ENCODE data around the gene FASTKD2.

Gene FASTKD2

DNA sequence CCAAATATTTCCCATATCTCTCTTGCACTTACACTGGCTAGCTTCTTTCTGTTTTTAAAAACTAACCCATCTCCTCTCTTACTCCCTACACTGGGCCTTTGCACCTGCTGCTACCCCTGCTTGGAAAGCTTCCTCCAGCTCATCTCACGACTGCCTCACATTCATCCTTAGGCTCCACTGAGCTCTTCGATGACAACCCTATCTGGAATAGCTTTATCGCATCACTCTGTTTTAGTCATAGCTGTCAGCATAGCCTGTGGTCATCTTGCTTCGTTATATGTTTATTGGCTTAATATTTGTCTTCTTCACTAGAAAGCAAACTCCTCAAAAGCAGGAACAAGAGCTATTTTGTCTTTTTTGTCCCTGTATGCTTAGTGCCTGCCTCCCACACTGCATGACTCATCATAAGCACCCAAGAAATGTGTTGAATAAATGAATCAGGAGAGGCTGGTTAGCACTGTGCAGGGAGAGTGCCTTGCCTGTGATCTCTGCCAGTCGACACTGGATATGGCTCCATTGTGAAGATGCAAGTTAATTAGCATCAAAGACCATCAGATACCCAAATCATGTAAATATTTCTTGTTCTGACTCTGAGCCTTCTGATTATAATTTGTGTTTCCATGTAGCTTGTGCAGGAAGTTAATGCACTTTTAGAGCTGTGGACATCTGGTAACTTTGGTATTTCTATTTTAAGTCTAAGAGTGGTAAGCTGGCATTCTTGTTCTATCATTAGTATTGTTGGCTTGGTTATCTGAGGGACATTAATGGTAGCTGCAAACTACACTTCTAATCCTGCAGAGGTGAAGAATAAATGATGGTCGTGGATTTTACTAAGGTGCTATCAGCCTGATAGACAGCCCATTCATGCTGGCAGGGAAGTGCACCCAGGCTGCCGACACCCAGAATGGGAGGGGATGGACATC, 36.9 kb upstream of the FASTKD2 start:
- no peaks in the 10 kb centered on the region for H3K4me1 ChIP-seq (ENCODE audit: control insufficient read depth, insufficient read depth, low read length)
- no peaks in the 10 kb centered on the region for H3K9me3 ChIP-seq (ENCODE audit: control insufficient read depth, insufficient read depth, low read depth, low read length)
- ChIA-PET POLR2A (interaction anchor here (0.6 kb wide), 1 partner anchor 751 kb away, joined by 3 read pairs; no protein-coding TSS in a partner anchor), CTCF (interaction anchor here (0.5 to 0.6 kb wide), 2 partner anchors 52 to 170 kb away, joined by 3 to 4 read pairs; no protein-coding TSS in a partner anchor)
- H3K36me3 ChIP-seq (ENCODE audit: control insufficient read depth in 2 of 2, insufficient read depth in 1 of 2, low read length in 2 of 2): no peaks in the 10 kb centered on the region
- no peak for TF ChIP-seq RBAK (tag by site-specific recombination; IDR thresholded peaks at IDR 0.05)
- TF ChIP-seq, protein P1, sequence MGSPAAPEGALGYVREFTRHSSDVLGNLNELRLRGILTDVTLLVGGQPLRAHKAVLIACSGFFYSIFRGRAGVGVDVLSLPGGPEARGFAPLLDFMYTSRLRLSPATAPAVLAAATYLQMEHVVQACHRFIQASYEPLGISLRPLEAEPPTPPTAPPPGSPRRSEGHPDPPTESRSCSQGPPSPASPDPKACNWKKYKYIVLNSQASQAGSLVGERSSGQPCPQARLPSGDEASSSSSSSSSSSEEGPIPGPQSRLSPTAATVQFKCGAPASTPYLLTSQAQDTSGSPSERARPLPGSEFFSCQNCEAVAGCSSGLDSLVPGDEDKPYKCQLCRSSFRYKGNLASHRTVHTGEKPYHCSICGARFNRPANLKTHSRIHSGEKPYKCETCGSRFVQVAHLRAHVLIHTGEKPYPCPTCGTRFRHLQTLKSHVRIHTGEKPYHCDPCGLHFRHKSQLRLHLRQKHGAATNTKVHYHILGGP (tag by site-specific recombination; IDR thresholded peaks at IDR 0.05): peak; percentile 89
- no peak overlapping the region for H3K4me3 ChIP-seq (ENCODE audit: low read depth, low read length)
- no peak overlapping the region for H3K27ac ChIP-seq (ENCODE audit: extremely low read depth, low read depth, low read length)

- ChIA-PET CTCF (interaction anchor here (1.0 kb wide), 1 partner anchor 20 kb away, joined by 3 read pairs; no protein-coding TSS in a partner anchor), POLR2A (no interaction called here)
- Histone ChIP-seq H3K27ac (ENCODE audit: extremely low read depth, low read depth, low read length) (no peak overlapping the region), H3K4me1 (ENCODE audit: control insufficient read depth, insufficient read depth, low read length) (no peaks in the 10 kb centered on the region), H3K36me3 (ENCODE audit: control insufficient read depth in 2 of 2, insufficient read depth in 1 of 2, low read length in 2 of 2) (no peaks in the 10 kb centered on the region), H3K9me3 (ENCODE audit: control insufficient read depth, insufficient read depth, low read depth, low read length) (no peaks in the 10 kb centered on the region), H3K4me3 (ENCODE audit: low read depth, low read length) (no peak overlapping the region)
- TF ChIP-seq ZNF266 (tag by site-specific recombination; IDR thresholded peaks at IDR 0.05; ENCODE audit: low read depth) (no peak), ZNF366 (tag by site-specific recombination; conservative IDR thresholded peaks at IDR 0.05) (no peak), ZBTB8A (tag by site-specific recombination; IDR thresholded peaks at IDR 0.05) (no peak), ZNF132 (tag by site-specific recombination; IDR thresholded peaks at IDR 0.05; ENCODE audit: borderline replicate concordance) (no peak), ZNF792 (tag by site-specific recombination; IDR thresholded peaks at IDR 0.05) (no peak), ZNF16 (tag by site-specific recombination; IDR thresholded peaks at IDR 0.05; ENCODE audit: low read depth) (no peak), MYNN (tag by site-specific recombination; IDR thresholded peaks at IDR 0.05; ENCODE audit: borderline replicate concordance) (no peak)
- TF ChIP-seq, protein P2, sequence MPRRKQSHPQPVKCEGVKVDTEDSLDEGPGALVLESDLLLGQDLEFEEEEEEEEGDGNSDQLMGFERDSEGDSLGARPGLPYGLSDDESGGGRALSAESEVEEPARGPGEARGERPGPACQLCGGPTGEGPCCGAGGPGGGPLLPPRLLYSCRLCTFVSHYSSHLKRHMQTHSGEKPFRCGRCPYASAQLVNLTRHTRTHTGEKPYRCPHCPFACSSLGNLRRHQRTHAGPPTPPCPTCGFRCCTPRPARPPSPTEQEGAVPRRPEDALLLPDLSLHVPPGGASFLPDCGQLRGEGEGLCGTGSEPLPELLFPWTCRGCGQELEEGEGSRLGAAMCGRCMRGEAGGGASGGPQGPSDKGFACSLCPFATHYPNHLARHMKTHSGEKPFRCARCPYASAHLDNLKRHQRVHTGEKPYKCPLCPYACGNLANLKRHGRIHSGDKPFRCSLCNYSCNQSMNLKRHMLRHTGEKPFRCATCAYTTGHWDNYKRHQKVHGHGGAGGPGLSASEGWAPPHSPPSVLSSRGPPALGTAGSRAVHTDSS (tag by site-specific recombination; IDR thresholded peaks at IDR 0.05): no peak
Observed at GRCh38 chr2:206733341-206733740, 32.1 kb upstream of the FASTKD2 start.

DNA sequence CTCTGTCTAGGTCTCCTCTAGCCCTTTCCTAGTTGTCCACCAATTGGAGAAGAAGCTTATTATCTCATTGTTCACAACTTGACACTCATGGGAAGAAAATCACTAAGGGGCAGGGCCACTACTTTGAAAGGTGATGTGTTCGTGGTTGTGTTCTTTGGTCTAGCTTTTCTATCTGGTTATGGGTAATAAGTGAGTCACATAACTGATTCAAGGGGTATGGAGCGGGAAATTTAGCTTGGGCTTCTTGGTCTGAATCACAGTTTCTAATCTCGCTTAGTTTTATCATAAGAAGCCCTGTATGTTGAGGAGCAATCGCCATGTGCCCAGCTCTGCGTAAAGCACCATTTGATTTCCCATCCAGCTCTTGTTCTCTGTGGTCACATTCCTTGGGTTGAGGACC, 28.5 kb upstream of the FASTKD2 start:
- POLR2A ChIA-PET: no interaction called here
- CTCF ChIA-PET: no interaction called here
- H3K27ac ChIP-seq (ENCODE audit: extremely low read depth, low read depth, low read length): no peak overlapping the region

DNA sequence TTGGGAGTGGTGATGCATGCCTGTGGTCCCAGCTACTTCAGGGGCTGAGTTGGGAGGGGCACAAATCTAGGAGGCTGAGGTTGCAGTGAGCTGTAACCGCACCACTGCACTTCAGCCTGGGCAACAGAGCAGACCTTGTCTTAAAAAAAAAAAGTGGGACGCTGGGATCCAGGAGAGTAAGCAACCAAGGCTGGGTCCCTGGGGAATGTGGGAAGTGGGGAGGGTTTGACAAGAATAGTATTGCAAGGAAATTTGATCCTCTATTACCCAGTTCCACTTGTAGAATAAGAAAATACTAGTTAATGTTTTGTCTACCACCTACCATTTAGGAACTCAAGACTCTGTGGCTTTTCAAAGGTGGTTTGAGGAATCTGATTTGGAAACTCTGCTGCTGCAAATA, 26.1 kb upstream of the FASTKD2 start:
- no peaks in the 10 kb centered on the region for H3K9me3 ChIP-seq (ENCODE audit: control insufficient read depth, insufficient read depth, low read depth, low read length)
- no peaks in the 10 kb centered on the region for H3K4me1 ChIP-seq (ENCODE audit: control insufficient read depth, insufficient read depth, low read length)
- no peaks in the 10 kb centered on the region for H3K36me3 ChIP-seq (ENCODE audit: control insufficient read depth in 2 of 2, insufficient read depth in 1 of 2, low read length in 2 of 2)
- H3K27ac ChIP-seq (ENCODE audit: extremely low read depth, low read depth, low read length): no peak overlapping the region
- H3K4me3 ChIP-seq (ENCODE audit: low read depth, low read length): no peak overlapping the region
- ChIA-PET CTCF (interaction anchor here (1.3 kb wide), 1 partner anchor 56 kb away, joined by 6 read pairs; no protein-coding TSS in a partner anchor), POLR2A (no interaction called here)
- TF ChIP-seq SP7 (tag by site-specific recombination; IDR thresholded peaks at IDR 0.05) (no peak), ZNF239 (tag by site-specific recombination; IDR thresholded peaks at IDR 0.05) (no peak), ZNF501 (tag by site-specific recombination; IDR thresholded peaks at IDR 0.05) (no peak), ZNF792 (tag by site-specific recombination; IDR thresholded peaks at IDR 0.05) (no peak), ZNF830 (tag by site-specific recombination; IDR thresholded peaks at IDR 0.05; ENCODE audit: low read depth) (no peak), SETDB1 (IDR thresholded peaks at IDR 0.05; ENCODE audit: insufficient read length, low read length) (no peak)
- TF ChIP-seq, protein P3, sequence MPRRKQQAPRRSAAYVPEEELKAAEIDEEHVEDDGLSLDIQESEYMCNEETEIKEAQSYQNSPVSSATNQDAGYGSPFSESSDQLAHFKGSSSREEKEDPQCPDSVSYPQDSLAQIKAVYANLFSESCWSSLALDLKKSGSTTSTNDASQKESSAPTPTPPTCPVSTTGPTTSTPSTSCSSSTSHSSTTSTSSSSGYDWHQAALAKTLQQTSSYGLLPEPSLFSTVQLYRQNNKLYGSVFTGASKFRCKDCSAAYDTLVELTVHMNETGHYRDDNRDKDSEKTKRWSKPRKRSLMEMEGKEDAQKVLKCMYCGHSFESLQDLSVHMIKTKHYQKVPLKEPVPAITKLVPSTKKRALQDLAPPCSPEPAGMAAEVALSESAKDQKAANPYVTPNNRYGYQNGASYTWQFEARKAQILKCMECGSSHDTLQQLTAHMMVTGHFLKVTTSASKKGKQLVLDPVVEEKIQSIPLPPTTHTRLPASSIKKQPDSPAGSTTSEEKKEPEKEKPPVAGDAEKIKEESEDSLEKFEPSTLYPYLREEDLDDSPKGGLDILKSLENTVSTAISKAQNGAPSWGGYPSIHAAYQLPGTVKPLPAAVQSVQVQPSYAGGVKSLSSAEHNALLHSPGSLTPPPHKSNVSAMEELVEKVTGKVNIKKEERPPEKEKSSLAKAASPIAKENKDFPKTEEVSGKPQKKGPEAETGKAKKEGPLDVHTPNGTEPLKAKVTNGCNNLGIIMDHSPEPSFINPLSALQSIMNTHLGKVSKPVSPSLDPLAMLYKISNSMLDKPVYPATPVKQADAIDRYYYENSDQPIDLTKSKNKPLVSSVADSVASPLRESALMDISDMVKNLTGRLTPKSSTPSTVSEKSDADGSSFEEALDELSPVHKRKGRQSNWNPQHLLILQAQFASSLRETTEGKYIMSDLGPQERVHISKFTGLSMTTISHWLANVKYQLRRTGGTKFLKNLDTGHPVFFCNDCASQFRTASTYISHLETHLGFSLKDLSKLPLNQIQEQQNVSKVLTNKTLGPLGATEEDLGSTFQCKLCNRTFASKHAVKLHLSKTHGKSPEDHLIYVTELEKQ (tag by site-specific recombination; IDR thresholded peaks at IDR 0.05; ENCODE audit: borderline replicate concordance): no peak

More for the DNA sequence above, 28.5 kb upstream of the FASTKD2 start:
- H3K9me3 ChIP-seq (ENCODE audit: control insufficient read depth, insufficient read depth, low read depth, low read length): no peaks in the 10 kb centered on the region
- H3K36me3 ChIP-seq (ENCODE audit: control insufficient read depth in 2 of 2, insufficient read depth in 1 of 2, low read length in 2 of 2): no peaks in the 10 kb centered on the region
- no peak overlapping the region for H3K4me3 ChIP-seq (ENCODE audit: low read depth, low read length)
- TF ChIP-seq ZBTB7A (tag by site-specific recombination; IDR thresholded peaks at IDR 0.05; ENCODE audit: low read depth) (no peak), ZFP69B (tag by site-specific recombination; IDR thresholded peaks at IDR 0.05) (no peak), ZNF48 (tag by site-specific recombination; IDR thresholded peaks at IDR 0.05) (no peak), ZNF843 (tag by site-specific recombination; IDR thresholded peaks at IDR 0.05) (no peak), YY2 (tag by site-specific recombination; IDR thresholded peaks at IDR 0.05) (no peak), ZNF768 (tag by site-specific recombination; IDR thresholded peaks at IDR 0.05) (no peak), ZNF433 (tag by site-specific recombination; IDR thresholded peaks at IDR 0.05; ENCODE audit: low read depth) (no peak)
- no peaks in the 10 kb centered on the region for H3K4me1 ChIP-seq (ENCODE audit: control insufficient read depth, insufficient read depth, low read length)
